C1 segment of cervical spinal cord (tissue), 14 donors: ENCODE results near the gene PSMB5.

Experiments used
- DNase-seq, 14 donors: peaks; one replicate each; lab custom pipeline; 2025; lab: John Stamatoyannopoulos, UW

The PSMB5 gene

GRCh38 chr14:23034498-23035302, at the start of gene PSMB5:
PSMB5 (minus strand) TSS chr14:23034900; CDS start chr14:23034881, 19 bp downstream.
- no peak for DNase-seq

DNA sequence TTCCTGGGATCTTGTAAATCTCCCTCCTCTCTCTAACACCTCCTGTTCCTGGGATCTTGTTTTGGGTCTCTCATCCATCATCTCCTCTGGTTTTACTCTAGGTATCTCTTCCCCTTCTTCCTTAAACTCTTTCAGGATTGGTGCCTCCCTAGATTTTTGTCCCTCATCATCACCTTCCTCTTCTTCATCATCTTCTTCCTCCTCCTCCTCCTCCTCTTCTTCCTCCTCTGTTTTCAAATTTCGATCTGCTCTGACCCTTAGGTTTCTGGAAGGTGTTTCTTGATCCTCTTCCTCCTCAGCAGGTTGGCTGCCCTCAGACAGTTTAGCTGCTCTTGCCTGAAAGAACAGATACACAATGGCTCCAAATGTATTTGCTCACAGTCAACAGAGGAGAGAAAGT, 45.8 kb upstream of the PSMB5 start:
- no peak for DNase-seq

- no peak for DNase-seq
These were observed 45.0 kb upstream of the PSMB5 start for GRCh38 chr14:23079716-23080115.

DNA sequence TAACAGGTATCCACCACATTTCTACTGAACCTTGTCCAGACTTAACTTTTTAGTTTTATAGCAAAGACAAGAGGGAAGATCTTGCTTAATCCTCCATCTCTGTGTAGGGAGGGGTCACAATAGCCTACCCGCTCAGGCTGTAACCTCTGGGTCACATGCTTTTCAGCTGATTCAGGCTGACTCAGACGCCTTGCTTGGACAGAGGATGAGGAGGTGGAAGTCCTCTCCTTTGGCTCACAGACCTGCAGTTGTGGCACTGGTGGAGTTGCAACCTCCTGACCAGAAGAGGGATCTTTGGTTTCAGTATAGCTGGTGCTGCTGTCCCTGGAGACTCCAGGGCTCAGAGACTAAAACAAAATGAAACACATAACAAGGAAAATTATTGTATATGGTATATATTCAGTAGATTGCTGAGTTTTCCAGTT, 44.0 kb upstream of the PSMB5 start:
- no peak for DNase-seq

DNA sequence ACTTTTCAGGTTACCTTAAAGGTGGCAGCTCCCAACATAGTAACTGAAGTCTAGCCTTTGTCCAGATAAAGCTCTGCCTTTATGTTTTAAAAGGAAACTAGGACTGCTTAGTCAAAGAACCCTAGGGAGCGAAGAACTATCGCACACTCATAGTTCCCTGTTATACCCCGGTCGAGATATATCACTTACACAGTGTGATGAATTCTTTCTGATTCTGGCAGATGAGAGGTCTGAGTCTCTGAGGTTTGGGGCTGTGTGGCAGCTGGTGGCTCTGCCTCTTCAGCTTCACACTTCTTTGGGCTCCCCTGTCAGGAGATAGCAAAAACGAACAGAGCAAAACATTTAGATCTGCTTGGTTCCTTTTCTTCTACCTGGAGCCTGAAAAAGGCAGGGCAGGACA, 43.3 kb upstream of the PSMB5 start:
- no peak for DNase-seq

- no peak for DNase-seq
These were observed 42.2 kb upstream of the PSMB5 start for GRCh38 chr14:23076785-23077408.

DNA sequence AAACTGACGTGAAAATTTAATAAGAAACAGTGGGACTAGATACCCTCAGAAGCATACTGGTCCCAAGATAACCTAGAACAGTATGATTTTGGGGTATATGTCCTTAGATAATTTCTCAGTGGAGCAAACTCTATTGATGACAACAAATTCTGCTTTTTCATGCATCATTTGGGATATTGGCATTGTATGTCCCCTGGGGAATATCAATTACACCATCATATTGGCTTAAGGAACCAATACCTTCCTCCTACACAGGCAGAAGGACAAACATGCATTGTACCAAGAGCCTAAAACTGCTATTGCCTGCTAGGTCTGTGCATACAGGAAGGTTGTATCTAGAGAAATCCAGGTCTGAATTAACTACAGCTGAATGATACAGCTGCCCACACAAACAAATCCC, 40.2 kb upstream of the PSMB5 start:
- DNase-seq, result no peak

DNA sequence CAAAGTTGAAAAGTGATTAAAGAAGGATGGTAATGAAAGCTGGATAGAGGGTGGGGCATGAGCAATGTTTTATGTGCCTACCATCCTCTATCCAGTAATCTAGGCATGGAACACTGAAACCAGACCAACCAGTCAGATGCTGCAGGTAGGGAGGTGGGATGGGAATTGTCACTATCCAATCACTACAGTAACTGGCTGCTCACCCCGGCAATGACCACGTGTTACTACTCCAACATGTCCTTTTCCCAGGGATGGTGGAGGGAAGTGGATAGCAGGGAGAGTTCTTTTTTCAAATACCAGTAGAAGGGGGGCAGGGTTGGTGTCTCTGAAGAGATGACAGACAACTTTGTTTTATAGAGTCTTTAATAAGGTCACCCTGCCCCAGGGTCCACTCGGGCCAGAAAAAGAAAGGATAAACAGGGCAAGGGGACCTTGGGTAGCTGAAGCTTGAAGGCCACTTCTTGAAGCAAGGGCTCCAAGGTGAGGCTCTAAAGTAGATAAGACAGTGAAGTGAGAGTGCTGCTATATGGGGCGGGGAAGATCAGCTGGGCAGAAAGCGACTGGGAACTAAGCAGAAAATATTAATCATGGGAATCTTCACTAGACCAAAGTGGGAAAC, 37.3 kb upstream of the PSMB5 start:
- no peak for DNase-seq

DNA sequence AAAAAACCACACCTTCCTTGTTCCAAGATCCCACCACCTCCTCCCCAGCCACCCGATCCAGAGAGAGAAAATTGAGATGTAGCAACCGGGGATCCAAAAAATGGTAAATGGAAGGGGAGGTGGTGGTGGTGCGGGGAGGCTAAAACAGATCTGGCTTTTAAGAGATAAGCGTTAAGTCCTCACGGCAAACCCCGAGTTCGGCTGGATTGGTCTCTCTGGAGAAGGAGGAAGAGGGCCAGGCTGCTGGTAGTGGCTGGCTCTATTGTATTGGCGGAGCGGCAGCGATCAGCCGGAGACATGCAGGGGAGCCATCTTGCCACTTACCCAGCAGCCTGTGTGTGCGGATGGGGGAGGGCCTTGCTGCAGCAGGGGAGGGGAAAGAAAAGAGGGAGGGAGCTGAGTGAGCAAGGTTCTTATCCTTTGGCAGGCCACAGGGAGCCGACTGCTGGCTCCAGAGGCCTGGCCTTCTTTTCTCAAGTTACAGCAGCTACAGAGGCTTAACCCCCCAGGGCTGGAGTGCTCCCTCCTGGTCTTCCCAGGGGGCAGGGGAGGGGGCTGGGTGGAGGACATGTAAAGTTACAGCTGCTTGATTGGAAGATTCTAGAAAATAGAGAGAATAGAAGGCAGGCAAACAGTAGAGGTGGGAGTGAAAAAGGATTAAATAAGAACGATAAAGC, 36.7 kb upstream of the PSMB5 start:
- no peak for DNase-seq

DNA sequence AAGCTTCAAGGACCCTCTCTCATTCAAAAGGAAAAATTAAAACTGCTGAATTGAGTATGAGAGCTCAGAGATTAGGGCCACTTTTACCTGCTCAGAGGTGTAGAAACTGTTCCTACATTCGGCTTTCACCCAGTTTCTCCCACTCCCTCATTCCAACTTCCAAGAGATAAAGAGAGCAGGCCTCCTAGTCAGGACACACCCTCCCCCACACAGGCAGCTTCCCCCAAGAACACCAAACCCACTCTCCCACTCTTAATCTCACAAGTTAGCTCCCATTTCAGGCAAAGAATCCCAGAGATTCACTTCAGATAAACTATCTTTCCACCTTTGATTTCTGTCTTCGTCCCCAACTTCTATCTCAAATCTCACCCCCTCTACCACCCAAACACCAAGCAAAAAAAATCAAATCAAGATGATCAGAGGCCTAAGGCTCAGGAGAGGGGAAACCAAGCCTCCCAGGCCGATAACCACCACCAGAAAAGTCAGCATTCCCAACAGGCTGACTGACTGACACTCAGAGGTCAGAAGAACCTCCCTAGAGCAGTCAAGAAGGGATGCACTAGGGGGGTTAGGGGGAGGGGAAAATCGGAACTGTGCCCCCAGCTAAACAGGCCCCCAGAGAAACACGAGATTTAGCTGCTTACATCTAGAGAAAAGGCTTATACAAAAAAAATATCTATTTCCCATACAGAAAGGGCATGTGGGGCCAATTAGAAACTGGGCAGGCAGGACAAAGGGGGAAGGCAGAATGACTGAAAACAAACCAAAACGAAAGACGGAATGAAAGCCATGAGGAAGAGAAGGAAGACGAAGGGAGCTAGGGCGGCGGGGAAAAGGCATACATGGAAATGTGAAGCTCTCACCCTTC, 35.8 kb upstream of the PSMB5 start:
- DNase-seq, result no peak

GRCh38 chr14:23069413-23069806, 34.7 kb upstream of the PSMB5 start:
- no peak for DNase-seq

DNA sequence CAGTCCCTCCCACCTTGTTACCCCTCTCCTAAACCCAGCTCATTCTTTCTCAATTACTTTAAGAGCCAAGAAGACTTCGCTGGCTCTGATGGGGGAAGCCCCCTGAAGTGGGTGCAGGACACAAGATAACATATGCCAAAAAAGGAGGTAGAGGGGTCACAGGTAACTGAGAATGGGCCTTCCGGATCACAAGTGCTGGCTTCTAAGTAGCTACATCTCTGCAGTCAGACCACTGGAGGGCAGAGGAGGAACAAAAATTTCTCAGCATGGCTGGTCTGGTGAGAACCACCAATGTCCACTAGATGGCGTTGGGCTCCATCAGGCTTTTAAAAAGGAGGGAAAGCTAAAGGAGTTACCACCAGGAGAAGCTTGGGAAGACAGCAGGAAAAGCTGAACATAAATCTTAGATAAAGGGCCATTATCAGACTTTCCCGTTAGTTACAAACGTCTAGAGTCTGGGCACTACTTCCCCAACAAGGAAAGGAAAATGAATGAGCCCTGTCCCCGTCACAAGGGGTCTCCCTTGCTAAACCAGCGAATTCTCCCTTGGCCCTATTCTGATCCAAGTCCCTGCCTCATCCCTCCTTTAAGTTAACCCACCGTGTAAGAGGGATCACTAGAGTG, 34.2 kb upstream of the PSMB5 start:
- no peak for DNase-seq

- no peak for DNase-seq
These were observed 33.4 kb upstream of the PSMB5 start for GRCh38 chr14:23067847-23068788.

GRCh38 chr14:23066855-23067744, 32.4 kb upstream of the PSMB5 start:
- no peak for DNase-seq

GRCh38 chr14:23066368-23066767, 31.7 kb upstream of the PSMB5 start:
- no peak for DNase-seq

- no peak for DNase-seq
These were observed 28.9 kb upstream of the PSMB5 start for GRCh38 chr14:23063601-23064000.

GRCh38 chr14:23062002-23062401, 27.3 kb upstream of the PSMB5 start:
- no peak for DNase-seq

DNA sequence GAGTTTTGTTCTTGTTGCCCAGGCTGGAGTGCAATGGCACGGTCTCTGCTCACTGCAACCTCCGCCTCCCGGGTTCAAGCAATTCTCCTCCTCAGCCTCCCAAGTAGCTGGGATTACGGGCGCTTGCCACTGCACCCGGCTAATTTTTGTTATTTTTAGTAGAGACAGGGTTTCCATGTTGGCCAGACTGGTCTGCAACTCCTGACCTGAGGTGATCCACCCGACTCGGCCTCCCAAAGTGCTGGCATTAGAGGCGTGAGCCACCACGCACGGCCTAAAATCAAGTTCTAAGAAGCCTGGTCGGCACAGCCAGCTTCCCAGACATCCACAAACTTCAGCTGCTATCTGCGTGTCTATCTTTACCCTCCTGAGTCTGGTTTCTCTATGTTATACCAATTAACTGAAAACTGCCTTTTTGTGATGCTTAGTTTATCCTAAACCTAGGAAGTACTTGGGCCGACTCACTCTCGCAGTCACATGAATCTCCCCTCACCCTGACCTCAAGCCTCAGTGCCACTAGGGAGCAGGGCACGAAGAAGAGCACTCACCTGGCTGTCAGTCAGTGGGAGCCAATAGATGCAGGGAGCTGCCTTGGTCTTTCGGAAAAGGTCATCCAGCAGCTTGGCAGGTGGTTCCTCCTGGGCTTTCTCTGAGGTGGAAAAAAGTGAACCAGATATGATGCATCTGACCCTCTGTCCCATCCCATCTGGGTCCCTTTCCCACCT, 26.0 kb upstream of the PSMB5 start:
- no peak for DNase-seq
